ENCODE results near the gene ABI2.

DNA sequence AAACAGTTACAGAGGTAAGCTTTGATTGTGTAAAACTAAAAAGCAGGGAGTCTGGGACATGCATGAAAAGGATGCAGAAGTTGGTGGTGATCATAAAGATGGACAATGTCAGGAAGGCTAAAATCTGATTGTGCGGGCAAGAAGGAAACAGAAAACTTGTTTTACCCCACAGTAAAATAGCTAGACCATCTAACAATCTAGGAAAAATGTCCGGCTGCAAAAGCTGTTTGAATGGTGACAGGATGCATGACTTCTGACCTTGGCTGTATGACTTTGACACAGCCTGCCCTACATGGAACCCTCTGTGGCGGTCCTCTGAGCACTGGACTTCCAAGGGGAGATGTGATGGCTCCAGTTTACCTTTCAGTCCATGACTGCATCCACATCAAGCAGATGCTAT lies 113.3 kb downstream of the ABI2 start:
- TF ChIP-seq, protein P1, sequence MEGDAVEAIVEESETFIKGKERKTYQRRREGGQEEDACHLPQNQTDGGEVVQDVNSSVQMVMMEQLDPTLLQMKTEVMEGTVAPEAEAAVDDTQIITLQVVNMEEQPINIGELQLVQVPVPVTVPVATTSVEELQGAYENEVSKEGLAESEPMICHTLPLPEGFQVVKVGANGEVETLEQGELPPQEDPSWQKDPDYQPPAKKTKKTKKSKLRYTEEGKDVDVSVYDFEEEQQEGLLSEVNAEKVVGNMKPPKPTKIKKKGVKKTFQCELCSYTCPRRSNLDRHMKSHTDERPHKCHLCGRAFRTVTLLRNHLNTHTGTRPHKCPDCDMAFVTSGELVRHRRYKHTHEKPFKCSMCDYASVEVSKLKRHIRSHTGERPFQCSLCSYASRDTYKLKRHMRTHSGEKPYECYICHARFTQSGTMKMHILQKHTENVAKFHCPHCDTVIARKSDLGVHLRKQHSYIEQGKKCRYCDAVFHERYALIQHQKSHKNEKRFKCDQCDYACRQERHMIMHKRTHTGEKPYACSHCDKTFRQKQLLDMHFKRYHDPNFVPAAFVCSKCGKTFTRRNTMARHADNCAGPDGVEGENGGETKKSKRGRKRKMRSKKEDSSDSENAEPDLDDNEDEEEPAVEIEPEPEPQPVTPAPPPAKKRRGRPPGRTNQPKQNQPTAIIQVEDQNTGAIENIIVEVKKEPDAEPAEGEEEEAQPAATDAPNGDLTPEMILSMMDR (IDR thresholded peaks at IDR 0.05; ENCODE audit: low read length) = no peak
- TF ChIP-seq EZH2phosphoT487 (IDR thresholded peaks at IDR 0.05; ENCODE audit: low read length) = no peak

All from MM.1S (cell line).